Naive B cell (primary cell): Measurements from ENCODE around the gene VAMP2. TPM values are rescaled to one million over a fixed set of nuclear protein-coding genes. Genes with fewer than 3 reads are reported as not detected.
A peak's percentile ranks its signal among the peaks of the same experiment; 100 is the strongest.

Experiments used
- ATAC-seq, 2 donors: fragments of 150-1000 bp; cut with Tn5 transposase; 2 replicates each; pipeline ENCODE4 v1.10.0; 2021; ENCODE audit warnings: low read depth in 2 of 2, mild to moderate bottlenecking in 2 of 2, moderate library complexity in 2 of 2
- DNase-seq: peaks from one replicate; pipeline ENCODE4 v3.0.0; 2022
- H3K27ac Mint-ChIP-seq, 6 donors: one replicate each; pipeline ENCODE4 v1.8.0; 2020 to 2022; ENCODE audit warnings: mild to moderate bottlenecking in 6 of 6, mixed read lengths in 6 of 6, moderate library complexity in 5 of 6, inconsistent platforms in 2 of 6
- H3K27me3 Mint-ChIP-seq, 3 donors: one replicate each; pipeline ENCODE4 v1.8.0; 2021 to 2022; ENCODE audit warnings: mixed read lengths in 3 of 3, mild to moderate bottlenecking in 1 of 3
- H3K36me3 Mint-ChIP-seq, 2 donors: one replicate each; pipeline ENCODE4 v1.8.0; 2020 to 2022; ENCODE audit warnings: mixed read lengths in 2 of 2, inconsistent platforms in 1 of 2, mild to moderate bottlenecking in 1 of 2
- H3K4me1 Mint-ChIP-seq, 3 donors: one replicate each; pipeline ENCODE4 v1.8.0; 2020 to 2022; ENCODE audit warnings: mixed read lengths in 3 of 3, inconsistent platforms in 1 of 3, mild to moderate bottlenecking in 1 of 3, moderate library complexity in 1 of 3
- H3K4me3 Mint-ChIP-seq, 8 donors: one replicate each; pipeline ENCODE4 v1.8.0; 2020 to 2022; ENCODE audit warnings: mild to moderate bottlenecking in 8 of 8, mixed read lengths in 8 of 8, moderate library complexity in 8 of 8, inconsistent platforms in 2 of 8
- H3K9me3 Mint-ChIP-seq, 7 donors: one replicate each; pipeline ENCODE4 v1.8.0; 2020 to 2022; ENCODE audit warnings: mixed read lengths in 7 of 7, mild to moderate bottlenecking in 5 of 7, inconsistent platforms in 2 of 7, moderate library complexity in 1 of 7
- polyA plus RNA-seq, 6 donors: library from polyadenylated mRNA; unstranded; fragments of 300-500 nt; fragmentation: Illumina TruSeq; gene quantifications; one replicate each; pipeline ENCODE4 v1.2.3, GENCODE V29; 2021; ENCODE audit warnings: low read depth in 6 of 6

The VAMP2 gene, protein sequence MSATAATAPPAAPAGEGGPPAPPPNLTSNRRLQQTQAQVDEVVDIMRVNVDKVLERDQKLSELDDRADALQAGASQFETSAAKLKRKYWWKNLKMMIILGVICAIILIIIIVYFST
- 10 to 100 TPM; 37.8 to 89.1 (median 65.9) TPM for polyA plus RNA-seq

DNA sequence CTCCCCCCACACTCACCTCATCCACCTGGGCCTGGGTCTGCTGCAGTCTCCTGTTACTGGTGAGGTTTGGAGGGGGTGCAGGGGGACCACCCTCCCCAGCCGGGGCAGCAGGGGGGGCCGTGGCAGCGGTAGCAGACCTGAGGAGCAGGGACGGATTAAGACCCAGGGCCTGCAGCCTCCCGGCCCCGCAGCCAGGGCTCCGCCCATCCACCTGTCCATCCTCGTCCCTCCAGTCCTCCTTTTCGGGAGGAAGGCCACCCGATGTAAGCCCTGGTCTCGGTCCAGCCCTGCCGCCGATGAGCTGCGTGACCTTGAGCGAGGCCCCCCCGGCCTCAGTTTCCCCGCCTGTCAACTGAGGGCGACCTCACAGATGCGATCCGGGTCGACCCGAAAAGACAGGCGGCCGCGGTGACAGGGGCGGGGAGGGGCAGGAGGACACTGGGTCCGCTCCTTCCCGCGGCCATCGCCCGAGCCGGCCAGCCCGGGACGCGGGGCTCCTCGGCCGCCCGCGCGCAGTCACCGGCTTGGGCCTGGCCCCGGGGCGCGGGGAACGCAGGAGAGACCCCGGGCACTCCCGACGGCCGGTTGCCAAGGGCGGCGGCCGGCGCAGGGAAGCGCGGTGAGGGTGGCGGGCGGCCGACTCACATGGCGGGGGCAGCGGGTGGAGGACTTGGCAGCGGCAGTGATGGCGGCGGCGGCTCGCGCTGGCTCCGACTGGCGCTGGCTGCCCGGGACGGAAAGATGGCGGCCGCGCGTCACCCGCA is at the start of gene VAMP2:
VAMP2 (minus strand) TSS at position 716 of the 764 bp plus-strand sequence; CDS start at position 647, 69 bp downstream.
- Mint-ChIP-seq H3K4me3 (peak within 1 kb of the TSS; percentile 83 to 97 (median 92)), H3K27ac (peak within 1 kb of the TSS in 5 of 6 donors; percentile 90 to 100 (median 98)), H3K9me3 (no peaks in the 10 kb centered on the region), H3K4me1 (peaks cover 46 to 60% (median 53%) of the 10 kb centered on the region in 3 donors), H3K27me3 (no peaks in the 10 kb centered on the region), H3K36me3 (peaks cover 0 to 5% of the 10 kb centered on the region in 2 donors)
- peak; percentile 86 for DNase-seq
- peak; percentile 74 to 75 for ATAC-seq

GRCh38 chr17:8210761-8211458 is 48.2 kb upstream of the VAMP2 start:
- H3K4me3 Mint-ChIP-seq: peak overlapping the region; percentile 86 to 96 (median 92)
- H3K27me3 Mint-ChIP-seq: no peaks in the 10 kb centered on the region
- no peaks in the 10 kb centered on the region for H3K36me3 Mint-ChIP-seq
- no peaks in the 10 kb centered on the region for H3K9me3 Mint-ChIP-seq
- DNase-seq: no peak
- H3K27ac Mint-ChIP-seq: peak overlapping the region; percentile 67 to 94 (median 90)
- H3K4me1 Mint-ChIP-seq: peaks cover 18 to 29% (median 23%) of the 10 kb centered on the region in 3 donors
- peak in 1 of 2 donors; percentile 38 for ATAC-seq

DNA sequence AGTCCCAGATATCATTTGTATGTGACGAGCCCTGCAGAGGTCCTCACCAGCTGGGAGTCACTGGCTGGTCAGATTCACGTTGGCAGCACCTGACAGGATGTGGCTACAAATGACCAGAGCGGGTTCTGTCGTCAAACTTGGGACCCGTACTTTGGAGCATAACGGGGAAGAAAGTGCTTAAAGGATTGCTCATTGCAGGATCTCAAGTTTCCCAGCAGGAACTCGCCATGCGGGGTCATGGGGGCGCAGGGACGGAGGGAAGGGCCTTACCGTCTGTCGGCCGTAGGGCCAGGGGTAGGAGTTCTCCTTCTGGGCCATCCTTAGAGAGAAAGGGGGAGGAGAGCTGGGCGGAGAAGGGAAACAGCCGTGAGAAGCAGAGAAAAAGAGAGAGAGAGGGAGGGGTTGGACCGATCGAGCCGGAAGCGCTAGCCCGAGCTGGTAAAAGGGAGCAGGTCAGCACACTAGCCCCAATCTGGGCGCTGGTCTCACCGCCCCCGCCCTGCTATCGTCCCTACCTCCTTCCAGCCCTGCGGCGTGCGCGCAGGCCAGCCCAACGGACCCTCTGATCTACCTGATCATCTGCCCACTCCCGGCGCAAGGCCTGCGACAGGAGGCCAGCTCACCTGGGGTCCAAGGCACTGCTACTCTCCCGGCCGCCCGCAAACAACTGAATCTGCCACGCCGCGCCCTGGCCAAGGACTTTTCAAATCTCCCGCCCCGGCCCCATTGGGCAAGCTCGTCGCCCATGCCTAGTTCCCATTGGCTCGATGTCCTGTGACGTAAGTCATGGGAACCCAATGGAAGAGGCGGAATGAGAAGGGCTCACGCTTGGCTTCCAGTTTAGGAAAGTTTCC is 47.4 kb upstream of the VAMP2 start, which contains the start of gene AURKB:
AURKB (minus strand) TSS at position 669 of the 854 bp plus-strand sequence; CDS start at position 318, 351 bp downstream.
- Mint-ChIP-seq H3K9me3 (no peaks in the 10 kb centered on the region), H3K4me3 (peak within 1 kb of the TSS; percentile 86 to 96 (median 92)), H3K36me3 (no peaks in the 10 kb centered on the region), H3K27me3 (no peaks in the 10 kb centered on the region), H3K27ac (peak within 1 kb of the TSS; percentile 83 to 94 (median 90)), H3K4me1 (peaks cover 18 to 29% (median 23%) of the 10 kb centered on the region in 3 donors)
- DNase-seq (peak; percentile 88), ATAC-seq (peak; percentile 99 to 100)

DNA sequence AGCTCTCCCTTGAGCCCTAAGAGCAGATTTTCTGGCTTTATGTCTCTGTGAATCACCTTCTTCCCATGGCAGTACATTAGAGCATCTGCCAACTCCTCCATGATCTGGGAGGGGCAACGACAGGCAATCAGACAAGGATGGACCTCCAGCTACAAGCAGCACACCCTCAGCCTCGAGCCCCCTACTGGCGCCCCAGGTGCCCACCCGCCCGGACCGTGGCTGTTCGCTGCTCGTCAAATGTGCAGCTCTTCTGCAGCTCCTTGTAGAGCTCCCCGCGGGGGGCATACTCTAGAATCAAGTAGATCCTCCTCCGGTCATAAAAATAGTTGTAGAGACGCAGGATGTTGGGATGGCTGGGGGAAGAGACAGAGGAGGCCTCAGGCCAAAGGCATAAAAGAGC is 43.8 kb upstream of the VAMP2 start:
- H3K27ac Mint-ChIP-seq: no peak overlapping the region
- H3K36me3 Mint-ChIP-seq: no peaks in the 10 kb centered on the region
- peaks cover 18 to 28% (median 23%) of the 10 kb centered on the region in 3 donors for H3K4me1 Mint-ChIP-seq
- H3K9me3 Mint-ChIP-seq: no peaks in the 10 kb centered on the region
- peak overlapping the region in 1 of 8 donors; percentile 49 for H3K4me3 Mint-ChIP-seq
- H3K27me3 Mint-ChIP-seq: no peaks in the 10 kb centered on the region
- ATAC-seq (no peak), DNase-seq (no peak)

DNA sequence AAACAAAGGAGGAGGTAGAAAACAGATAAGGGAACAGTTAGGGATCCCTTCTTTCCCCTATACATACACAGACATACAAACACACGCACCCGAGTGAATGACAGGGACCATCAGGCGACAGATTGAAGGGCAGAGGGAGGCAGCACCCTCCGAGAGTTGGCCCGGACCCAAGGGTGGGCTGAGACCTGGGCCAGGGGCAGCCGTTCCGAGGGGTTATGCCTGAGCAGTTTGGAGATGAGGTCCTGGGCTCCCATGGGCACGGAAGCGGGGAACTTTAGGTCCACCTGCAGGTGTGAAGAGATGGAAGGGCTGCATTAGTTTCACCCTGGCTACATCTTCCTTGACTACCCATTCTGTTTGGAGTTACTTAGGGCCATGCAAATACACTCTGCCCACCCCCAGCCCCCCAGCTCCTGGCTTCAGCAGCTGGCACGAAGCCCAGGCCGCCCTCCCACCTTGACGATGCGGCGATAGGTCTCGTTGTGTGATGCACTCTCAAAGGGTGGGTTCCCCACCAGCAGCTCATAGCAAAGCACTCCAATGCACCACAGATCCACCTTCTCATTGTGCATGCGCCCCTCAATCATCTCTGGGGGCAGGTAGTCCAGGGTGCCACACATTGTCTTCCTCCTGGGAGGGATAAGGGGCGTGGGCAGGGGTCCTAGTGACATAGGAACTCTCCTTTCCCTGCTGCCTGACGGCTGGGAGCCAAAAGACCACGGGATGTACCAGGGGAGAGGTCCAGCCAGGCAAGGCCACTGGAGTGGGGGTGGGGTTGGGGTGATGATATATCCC is 42.2 kb upstream of the VAMP2 start:
- Mint-ChIP-seq H3K27ac (no peak overlapping the region), H3K9me3 (peaks cover 0 to 2% (median 0%) of the 10 kb centered on the region in 7 donors), H3K4me3 (peak overlapping the region in 1 of 8 donors; percentile 54), H3K36me3 (no peaks in the 10 kb centered on the region), H3K27me3 (no peaks in the 10 kb centered on the region), H3K4me1 (peaks cover 8 to 20% (median 16%) of the 10 kb centered on the region in 3 donors)
- DNase-seq (no peak), ATAC-seq (no peak)

- ATAC-seq: no peak
- H3K9me3 Mint-ChIP-seq: no peaks in the 10 kb centered on the region
- no peak overlapping the region for H3K27ac Mint-ChIP-seq
- H3K4me3 Mint-ChIP-seq: no peak overlapping the region
- H3K36me3 Mint-ChIP-seq: no peaks in the 10 kb centered on the region
- DNase-seq: peak; percentile 57
- H3K27me3 Mint-ChIP-seq: no peaks in the 10 kb centered on the region
- H3K4me1 Mint-ChIP-seq: peaks cover 10 to 11% (median 11%) of the 10 kb centered on the region in 3 donors
These were observed 29.5 kb upstream of the VAMP2 start for GRCh38 chr17:8192070-8192815.

DNA sequence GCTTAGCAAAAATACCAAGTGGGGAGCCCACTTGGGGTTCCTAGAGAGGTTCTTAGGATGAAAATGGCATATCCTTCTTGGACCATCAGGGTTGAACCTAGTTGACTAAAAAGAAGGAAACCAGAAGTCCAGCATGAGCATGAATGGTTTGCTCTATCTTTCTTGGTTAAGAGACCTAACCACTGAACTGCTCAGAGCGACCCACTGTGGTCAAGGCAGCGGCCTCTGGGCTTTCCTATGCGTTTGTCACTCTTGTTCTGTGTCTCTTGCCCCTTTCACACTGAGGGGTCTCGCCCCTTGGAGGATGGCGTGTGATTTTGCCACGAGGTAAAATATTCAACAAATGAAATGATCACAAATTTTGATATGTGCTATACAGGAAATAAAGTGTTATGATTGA is 27.8 kb upstream of the VAMP2 start:
- no peaks in the 10 kb centered on the region for H3K9me3 Mint-ChIP-seq
- no peak overlapping the region for H3K4me3 Mint-ChIP-seq
- ATAC-seq (no peak), DNase-seq (no peak)
- no peaks in the 10 kb centered on the region for H3K36me3 Mint-ChIP-seq
- no peaks in the 10 kb centered on the region for H3K27me3 Mint-ChIP-seq
- peak overlapping the region in 5 of 6 donors; percentile 0 to 96 (median 77) for H3K27ac Mint-ChIP-seq
- H3K4me1 Mint-ChIP-seq: peaks cover 5 to 11% (median 11%) of the 10 kb centered on the region in 3 donors

DNA sequence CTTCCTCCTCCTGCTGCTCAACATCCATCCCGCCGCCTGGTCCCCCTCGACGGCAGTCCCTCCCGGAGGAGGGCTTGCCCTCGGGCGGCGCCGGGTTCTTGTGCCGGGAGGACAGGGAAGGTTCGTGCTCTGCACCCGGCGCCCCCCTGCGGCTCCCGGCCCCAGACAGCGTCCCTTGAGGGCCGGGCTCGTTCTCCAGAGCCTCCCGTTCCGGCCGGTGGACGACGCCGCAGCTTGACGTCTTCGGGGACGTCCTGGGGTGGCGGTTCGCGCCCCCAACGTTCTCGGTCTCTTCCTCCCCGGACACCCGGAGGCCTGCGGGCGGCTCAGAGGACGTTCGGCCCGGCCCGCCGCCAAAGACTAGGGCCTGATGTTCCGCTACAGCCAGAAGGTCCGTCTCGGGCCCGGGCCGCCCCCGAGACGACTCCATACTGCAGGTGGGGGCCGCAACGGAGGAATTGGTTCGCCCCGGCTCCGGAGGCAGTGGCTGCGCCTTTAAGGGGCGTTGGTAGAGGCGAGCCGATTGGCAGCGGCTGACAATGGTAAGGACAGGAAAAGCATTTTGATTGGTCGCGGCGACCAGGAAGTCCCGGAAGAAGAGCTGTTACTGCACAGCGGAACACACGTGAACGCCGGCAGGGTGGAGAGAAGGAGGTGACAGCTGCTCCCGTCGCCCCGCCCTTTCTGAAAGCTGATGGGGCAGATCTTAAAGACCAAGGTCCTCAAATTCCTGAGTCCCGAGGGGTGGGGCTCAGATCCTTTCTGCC is 27.1 kb upstream of the VAMP2 start, which contains the start of gene BORCS6:
BORCS6 (minus strand) TSS at position 470 of the 767 bp plus-strand sequence; CDS start at position 430, 40 bp downstream.
- ATAC-seq (peak; percentile 66 to 69), DNase-seq (peak; percentile 94)
- Mint-ChIP-seq H3K4me3 (no peak within 1 kb of the TSS), H3K9me3 (no peaks in the 10 kb centered on the region), H3K27me3 (no peaks in the 10 kb centered on the region), H3K27ac (peak within 1 kb of the TSS in 5 of 6 donors; percentile 77 to 96 (median 93)), H3K4me1 (peaks cover 5 to 13% (median 11%) of the 10 kb centered on the region in 3 donors), H3K36me3 (no peaks in the 10 kb centered on the region)

- ATAC-seq: no peak
- Mint-ChIP-seq H3K36me3 (no peaks in the 10 kb centered on the region), H3K4me1 (peaks cover 8 to 17% (median 14%) of the 10 kb centered on the region in 3 donors), H3K27ac (peak overlapping the region in 4 of 6 donors; percentile 15 to 96 (median 54)), H3K9me3 (no peaks in the 10 kb centered on the region), H3K27me3 (no peaks in the 10 kb centered on the region), H3K4me3 (no peak overlapping the region)
- peak; percentile 41 for DNase-seq
These were observed 26.4 kb upstream of the VAMP2 start for GRCh38 chr17:8189041-8189710.

- no peaks in the 10 kb centered on the region for H3K9me3 Mint-ChIP-seq
- ATAC-seq (no peak), DNase-seq (no peak)
- H3K4me1 Mint-ChIP-seq: peaks cover 13 to 17% (median 17%) of the 10 kb centered on the region in 3 donors
- no peaks in the 10 kb centered on the region for H3K27me3 Mint-ChIP-seq
- H3K4me3 Mint-ChIP-seq: no peak overlapping the region
- H3K27ac Mint-ChIP-seq: peak overlapping the region in 2 of 6 donors; percentile 36 to 72
- no peaks in the 10 kb centered on the region for H3K36me3 Mint-ChIP-seq
These were observed 25.6 kb upstream of the VAMP2 start for GRCh38 chr17:8188263-8188839.
